ENCODE data around the gene KIR2DL3. TPM values are rescaled to one million over a fixed set of nuclear protein-coding genes. Genes with fewer than 3 reads are reported as not detected.

KIR2DL3 gene
- total RNA-seq, 1 donor from 2014 or later: not detected

GRCh38 chr19:54790711-54791110 is 52.4 kb downstream of the KIR2DL3 start:
- H3K36me3 Mint-ChIP-seq: no peaks in the 10 kb centered on the region
- no peaks in the 10 kb centered on the region for H3K27me3 Mint-ChIP-seq

DNA sequence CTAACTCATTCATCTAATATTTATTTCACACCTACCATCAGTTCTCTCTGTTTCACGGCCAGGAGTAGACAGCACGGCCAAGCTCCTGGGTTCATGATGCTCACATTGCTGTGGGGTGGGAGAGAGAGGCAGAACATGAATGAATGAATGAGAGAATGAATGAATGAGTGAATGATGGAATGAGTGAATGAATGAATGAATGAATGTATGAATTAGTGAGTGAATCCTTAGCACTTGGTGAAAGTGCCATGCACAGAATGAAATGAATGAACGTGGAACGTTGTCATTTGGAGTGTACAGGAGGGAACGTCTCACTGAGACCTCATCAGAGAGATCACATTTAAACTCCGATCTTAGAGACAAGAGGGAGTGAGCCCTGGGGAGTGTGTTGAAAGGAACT is 53.2 kb downstream of the KIR2DL3 start:
- Mint-ChIP-seq H3K36me3 (no peaks in the 10 kb centered on the region), H3K9me3 (peaks cover 5% of the 10 kb centered on the region), H3K27me3 (no peaks in the 10 kb centered on the region), H3K4me1 (ENCODE audit: unreplicated experiment) (no peaks in the 10 kb centered on the region), H3K27ac (no peak overlapping the region), H3K4me3 (no peak overlapping the region)
- no peak for DNase-seq (ENCODE audit: extremely low spot score, unreplicated experiment)
- TF ChIP-seq, protein P1, sequence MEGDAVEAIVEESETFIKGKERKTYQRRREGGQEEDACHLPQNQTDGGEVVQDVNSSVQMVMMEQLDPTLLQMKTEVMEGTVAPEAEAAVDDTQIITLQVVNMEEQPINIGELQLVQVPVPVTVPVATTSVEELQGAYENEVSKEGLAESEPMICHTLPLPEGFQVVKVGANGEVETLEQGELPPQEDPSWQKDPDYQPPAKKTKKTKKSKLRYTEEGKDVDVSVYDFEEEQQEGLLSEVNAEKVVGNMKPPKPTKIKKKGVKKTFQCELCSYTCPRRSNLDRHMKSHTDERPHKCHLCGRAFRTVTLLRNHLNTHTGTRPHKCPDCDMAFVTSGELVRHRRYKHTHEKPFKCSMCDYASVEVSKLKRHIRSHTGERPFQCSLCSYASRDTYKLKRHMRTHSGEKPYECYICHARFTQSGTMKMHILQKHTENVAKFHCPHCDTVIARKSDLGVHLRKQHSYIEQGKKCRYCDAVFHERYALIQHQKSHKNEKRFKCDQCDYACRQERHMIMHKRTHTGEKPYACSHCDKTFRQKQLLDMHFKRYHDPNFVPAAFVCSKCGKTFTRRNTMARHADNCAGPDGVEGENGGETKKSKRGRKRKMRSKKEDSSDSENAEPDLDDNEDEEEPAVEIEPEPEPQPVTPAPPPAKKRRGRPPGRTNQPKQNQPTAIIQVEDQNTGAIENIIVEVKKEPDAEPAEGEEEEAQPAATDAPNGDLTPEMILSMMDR (conservative IDR thresholded peaks at IDR 0.05): no peak

More at GRCh38 chr19:54790711-54791110, 52.4 kb downstream of the KIR2DL3 start:
- H3K27ac Mint-ChIP-seq: no peak overlapping the region
- no peak overlapping the region for H3K4me3 Mint-ChIP-seq
- TF ChIP-seq, protein P1 (conservative IDR thresholded peaks at IDR 0.05): no peak
- DNase-seq (ENCODE audit: extremely low spot score, unreplicated experiment): peak; percentile 32
- H3K4me1 Mint-ChIP-seq (ENCODE audit: unreplicated experiment): no peaks in the 10 kb centered on the region
- H3K9me3 Mint-ChIP-seq: peaks cover 5% of the 10 kb centered on the region

DNA sequence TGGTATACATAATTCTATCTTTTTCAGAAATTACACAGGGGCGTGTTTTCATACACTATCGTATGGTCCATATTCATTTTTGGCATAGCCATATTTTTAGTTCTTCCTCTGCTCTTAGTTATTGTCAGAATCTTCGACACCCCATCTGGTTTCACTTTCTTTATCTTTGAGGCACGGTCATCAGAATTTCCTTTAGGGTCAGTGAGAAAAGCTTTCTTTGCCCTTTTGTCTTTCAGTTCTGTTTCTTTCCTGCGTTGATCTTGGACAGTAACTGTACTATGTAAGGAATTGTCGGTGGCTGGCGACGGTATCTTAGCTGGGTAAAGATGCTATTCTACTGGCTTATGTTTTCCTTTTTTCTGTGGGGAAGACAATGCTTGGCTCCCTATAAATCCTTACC is 54.5 kb downstream of the KIR2DL3 start:
- DNase-seq (ENCODE audit: extremely low spot score, unreplicated experiment): no peak
- TF ChIP-seq, protein P1 (conservative IDR thresholded peaks at IDR 0.05): no peak
- Mint-ChIP-seq H3K36me3 (no peaks in the 10 kb centered on the region), H3K27ac (no peak overlapping the region), H3K4me3 (no peak overlapping the region), H3K9me3 (peaks cover 5% of the 10 kb centered on the region), H3K4me1 (ENCODE audit: unreplicated experiment) (no peaks in the 10 kb centered on the region), H3K27me3 (no peaks in the 10 kb centered on the region)

- Mint-ChIP-seq H3K27me3 (no peaks in the 10 kb centered on the region), H3K27ac (no peak overlapping the region), H3K9me3 (peaks cover 5% of the 10 kb centered on the region), H3K36me3 (no peaks in the 10 kb centered on the region), H3K4me1 (ENCODE audit: unreplicated experiment) (no peaks in the 10 kb centered on the region), H3K4me3 (no peak overlapping the region)
- no peak for DNase-seq (ENCODE audit: extremely low spot score, unreplicated experiment)
- TF ChIP-seq, protein P1 (conservative IDR thresholded peaks at IDR 0.05): no peak
Observed at GRCh38 chr19:54795758-54796157, 57.4 kb downstream of the KIR2DL3 start.

Other genes starting within 250 kb of the KIR2DL3 start
- not detected in 2 replicates for gene LAIR2, start 235.7 kb upstream of the KIR2DL3 start, total RNA-seq (ENCODE audit: low replicate concordance)
- gene LILRA2, start 164.7 kb upstream of the KIR2DL3 start, total RNA-seq (ENCODE audit: low replicate concordance): not detected in 2 replicates
- not detected in 2 replicates for gene LILRA1, start 144.9 kb upstream of the KIR2DL3 start, total RNA-seq (ENCODE audit: low replicate concordance)
- not detected in 2 replicates for gene LILRB1, start 108.0 kb upstream of the KIR2DL3 start, total RNA-seq (ENCODE audit: low replicate concordance)
- not detected in 2 replicates for gene LILRB4, start 75.5 kb upstream of the KIR2DL3 start, total RNA-seq (ENCODE audit: low replicate concordance)
- not detected in 2 replicates for gene KIR3DL3, start 14.1 kb upstream of the KIR2DL3 start, total RNA-seq (ENCODE audit: low replicate concordance)
- gene KIR2DL1, start 31.3 kb downstream of the KIR2DL3 start, total RNA-seq (ENCODE audit: low replicate concordance): not detected in 2 replicates
- gene KIR2DL4, start 65.1 kb downstream of the KIR2DL3 start, total RNA-seq (ENCODE audit: low replicate concordance): not detected in 2 replicates
- gene KIR3DL1, start 78.0 kb downstream of the KIR2DL3 start, total RNA-seq (ENCODE audit: low replicate concordance): not detected in 2 replicates
- gene KIR2DS4, start 94.2 kb downstream of the KIR2DL3 start, total RNA-seq (ENCODE audit: low replicate concordance): not detected in 2 replicates
- gene KIR3DL2, start 111.9 kb downstream of the KIR2DL3 start, total RNA-seq (ENCODE audit: low replicate concordance): not detected in 2 replicates
- gene FCAR, start 135.7 kb downstream of the KIR2DL3 start, total RNA-seq (ENCODE audit: low replicate concordance): not detected in 2 replicates
- gene NCR1, start 167.6 kb downstream of the KIR2DL3 start, total RNA-seq (ENCODE audit: low replicate concordance): not detected in 2 replicates
- gene NLRP7, start 209.0 kb downstream of the KIR2DL3 start, total RNA-seq (ENCODE audit: low replicate concordance): 0.98 TPM in 1 of 2 replicates, not detected in the other
- 35.6 and 65.4 TPM in 2 replicates for gene NLRP2, start 227.9 kb downstream of the KIR2DL3 start, total RNA-seq (ENCODE audit: low replicate concordance)

Data from type B pancreatic cell (in vitro differentiated cells).